D721Med (cell line): Measurements from ENCODE around the gene DCDC2C.

Source experiments
- DNase-seq: peaks from one replicate; pipeline ENCODE4 v3.0.0; 2011; ENCODE audit warnings: low spot score; ENCODE audit not compliant: insufficient read length
- FAIRE-seq: peaks from 2 replicates; lab custom pipeline; 2011; peaks lifted over from hg19 to GRCh38; lab: Jason Lieb, UNC
- TF ChIP-seq, protein P1 (sequence below): IDR thresholded peaks from 2 replicates; pipeline ENCODE4 v1.5.1; 2012; ENCODE audit warnings: mild to moderate bottlenecking, control low read depth; ENCODE audit not compliant: insufficient read depth; ENCODE audit errors: missing control alignments

Gene DCDC2C

GRCh38 chr2:3703236-3703756 lies at the start of gene DCDC2C:
TSS of gene DCDC2C (plus strand) at chr2:3703575. CDS start at chr2:3703752, 177 bp downstream.
- FAIRE-seq (no peak), DNase-seq (no peak)
- TF ChIP-seq, protein P1, sequence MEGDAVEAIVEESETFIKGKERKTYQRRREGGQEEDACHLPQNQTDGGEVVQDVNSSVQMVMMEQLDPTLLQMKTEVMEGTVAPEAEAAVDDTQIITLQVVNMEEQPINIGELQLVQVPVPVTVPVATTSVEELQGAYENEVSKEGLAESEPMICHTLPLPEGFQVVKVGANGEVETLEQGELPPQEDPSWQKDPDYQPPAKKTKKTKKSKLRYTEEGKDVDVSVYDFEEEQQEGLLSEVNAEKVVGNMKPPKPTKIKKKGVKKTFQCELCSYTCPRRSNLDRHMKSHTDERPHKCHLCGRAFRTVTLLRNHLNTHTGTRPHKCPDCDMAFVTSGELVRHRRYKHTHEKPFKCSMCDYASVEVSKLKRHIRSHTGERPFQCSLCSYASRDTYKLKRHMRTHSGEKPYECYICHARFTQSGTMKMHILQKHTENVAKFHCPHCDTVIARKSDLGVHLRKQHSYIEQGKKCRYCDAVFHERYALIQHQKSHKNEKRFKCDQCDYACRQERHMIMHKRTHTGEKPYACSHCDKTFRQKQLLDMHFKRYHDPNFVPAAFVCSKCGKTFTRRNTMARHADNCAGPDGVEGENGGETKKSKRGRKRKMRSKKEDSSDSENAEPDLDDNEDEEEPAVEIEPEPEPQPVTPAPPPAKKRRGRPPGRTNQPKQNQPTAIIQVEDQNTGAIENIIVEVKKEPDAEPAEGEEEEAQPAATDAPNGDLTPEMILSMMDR, result no peak

- TF ChIP-seq, protein P1, result no peak
- no peak for FAIRE-seq
- DNase-seq, result no peak
These were observed 49.4 kb upstream of the DCDC2C start for GRCh38 chr2:3654011-3654410.

DNA sequence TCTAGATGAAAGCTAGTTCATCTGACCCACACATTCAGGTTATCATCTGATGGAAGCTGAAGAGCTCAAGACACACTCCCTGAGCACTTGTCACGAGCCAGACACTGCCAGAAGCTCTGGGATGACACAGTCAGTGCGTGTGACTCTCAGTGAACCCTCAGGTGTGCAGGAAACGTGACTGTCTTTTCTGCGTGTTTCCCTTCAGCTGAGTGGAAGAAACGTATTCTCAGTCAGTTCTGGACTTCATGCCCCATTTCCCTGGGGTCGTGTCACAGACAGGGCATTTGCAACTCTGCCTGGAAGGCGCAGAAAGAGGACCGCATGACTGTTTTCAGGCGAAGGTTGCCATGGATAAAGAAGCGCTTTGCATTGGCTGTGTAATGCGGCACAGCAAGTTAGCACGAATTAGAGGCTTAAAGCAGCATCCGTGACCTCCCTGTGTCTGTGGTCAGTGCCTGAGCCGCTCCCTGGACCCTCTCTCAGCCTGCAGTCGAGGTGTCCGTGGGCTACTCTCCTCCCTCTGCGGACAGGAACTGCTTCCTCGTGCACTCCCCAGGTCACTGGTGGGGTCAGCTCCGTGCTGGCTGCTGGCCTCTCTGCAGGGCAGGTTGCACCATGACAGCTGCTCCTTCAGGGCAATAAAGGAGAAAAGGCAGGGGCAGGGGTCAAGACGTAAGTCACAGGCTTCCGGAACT lies 48.7 kb upstream of the DCDC2C start:
- no peak for FAIRE-seq
- TF ChIP-seq, protein P1, result no peak
- no peak for DNase-seq

- TF ChIP-seq, protein P1, result no peak
- DNase-seq (no peak), FAIRE-seq (no peak)
These were observed 47.3 kb upstream of the DCDC2C start for GRCh38 chr2:3655871-3656761.

DNA sequence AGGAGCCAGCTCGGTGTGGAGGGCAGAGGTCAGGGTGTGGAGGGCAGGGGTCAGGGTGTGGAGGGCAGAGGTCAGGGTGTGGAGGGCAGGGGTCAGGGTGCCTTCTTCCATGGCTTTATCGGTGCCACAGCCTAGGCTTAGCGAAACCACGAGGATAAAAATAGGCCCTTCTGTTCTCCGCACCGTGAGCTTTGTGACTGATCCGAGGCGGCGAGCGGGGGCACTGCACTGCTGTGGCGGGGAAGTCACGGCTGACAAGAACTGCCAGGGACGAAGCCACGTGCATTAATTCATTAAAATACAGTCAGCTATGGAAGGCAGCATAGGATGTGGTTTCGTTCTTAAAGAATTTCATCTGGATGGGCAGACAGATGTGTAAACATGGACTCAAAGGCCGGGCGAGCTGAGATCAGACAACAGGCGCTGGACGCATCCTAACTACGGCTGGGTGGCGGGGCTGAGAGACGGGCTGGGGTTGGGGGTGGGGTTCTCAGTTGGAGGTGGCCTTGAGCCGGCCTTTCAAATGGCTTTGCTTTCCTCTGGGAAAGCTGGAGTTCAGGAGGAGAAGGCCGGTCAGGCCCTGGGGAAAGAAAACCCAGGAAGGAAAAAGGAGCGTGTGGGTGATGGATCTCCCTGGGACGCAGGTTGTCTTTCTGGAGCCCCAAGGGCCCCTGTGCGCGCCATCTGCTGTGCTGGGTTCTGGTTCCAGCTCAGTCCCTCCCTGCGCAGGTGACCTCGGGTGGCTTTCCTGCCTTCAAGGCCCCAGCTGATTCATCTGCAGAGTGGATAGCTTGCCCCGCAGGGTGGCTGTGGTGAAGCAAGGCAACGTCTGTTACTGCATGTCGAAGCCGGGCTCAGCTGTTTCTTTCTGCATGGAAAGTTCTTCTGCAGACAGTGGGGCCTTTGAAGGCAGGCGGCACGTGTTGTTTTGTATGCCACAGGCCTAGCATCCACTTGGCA lies 46.3 kb upstream of the DCDC2C start:
- TF ChIP-seq, protein P1, result no peak
- DNase-seq (no peak), FAIRE-seq (no peak)

- no peak for DNase-seq
- TF ChIP-seq, protein P1, result no peak
- no peak for FAIRE-seq
These were observed 45.5 kb upstream of the DCDC2C start, which contains the start of gene ALLC for GRCh38 chr2:3657881-3658280. TSS of gene ALLC (plus strand) at chr2:3658200. CDS start at chr2:3671158, 12,958 bp downstream.
